A549 (cell line): Measurements from ENCODE around the gene PXT1.

Experiments used
- ATOH8 ChIP-seq: fragments of 250-450 bp; sonication (Bioruptor Pico); IDR thresholded peaks from 2 replicates; pipeline ENCODE4 v1.5.0; 2020; ENCODE audit warnings: low read depth, mild to moderate bottlenecking, moderate library complexity
- CEBPB ChIP-seq, 2 experiments: fragments of >200 bp in 1 of 2; sonication (Bioruptor Twin) in 1 of 2; formaldehyde crosslinking in 1 of 2; IDR thresholded peaks; 2 replicates each; pipeline ENCODE4 v1.6.1; 2012 to 2016
- CTCF ChIP-seq: fragments of >200 bp; sonication (Bioruptor Twin); formaldehyde crosslinking; IDR thresholded peaks from 3 replicates; pipeline ENCODE4 v1.5.1; 2016
- ELK1 ChIP-seq: fragments of 150-350 bp; IDR thresholded peaks from 2 replicates; pipeline ENCODE4 v1.6.1; 2014; ENCODE audit warnings: low read depth, mild to moderate bottlenecking, low read length
- JUN ChIP-seq, 2 experiments: fragments of >200 bp; sonication (Bioruptor Twin); formaldehyde crosslinking; IDR thresholded peaks; 2 replicates in 1 of 2; 3 replicates in 1 of 2; pipeline ENCODE4 v1.6.1; 2016 to 2017
- KDM5A ChIP-seq: fragments of 200-600 bp; sonication (generic); IDR thresholded peaks from 2 replicates; pipeline ENCODE4 v1.6.1; 2016; ENCODE audit warnings: antibody characterized with exemption, mild to moderate bottlenecking
- MAFK ChIP-seq: fragments of 450-650 bp; IDR thresholded peaks from 2 replicates; pipeline ENCODE4 v1.6.1; 2014; ENCODE audit not compliant: partially characterized antibody
- NR3C1 ChIP-seq: fragments of >200 bp; sonication (Bioruptor Twin); formaldehyde crosslinking; IDR thresholded peaks from 3 replicates; pipeline ENCODE4 v1.6.1; 2017
- POLR2A ChIP-seq: IDR thresholded peaks from 2 replicates; pipeline ENCODE4 v1.6.1; 2012; ENCODE audit warnings: mild to moderate bottlenecking, low read length
- RFX5 ChIP-seq: fragments of 450-650 bp; IDR thresholded peaks from 2 replicates; pipeline ENCODE4 v1.7.1; 2014; ENCODE audit warnings: antibody characterized with exemption, mild to moderate bottlenecking, moderate library complexity

- TF ChIP-seq NR3C1 (no peak), CEBPB (IDR thresholded peaks at IDR 0.05) (no peak), KDM5A (no peak), CTCF (no peak), JUN (IDR thresholded peaks at IDR 0.05) (no peak), RFX5 (no peak), ATOH8 (CRISPR knock-in tag) (no peak), MAFK (no peak), ELK1 (no peak), POLR2A (no peak)
Measured at GRCh38 chr6:36346486-36347273, 96.0 kb downstream of the PXT1 start.
